GM18873 (cell line): ENCODE measurements around the gene HTR2C.
"Not testable (repeated sequence)": the region's sequence is repeated elsewhere in the genome, so short reads cannot be mapped to it uniquely, and the experiment has no call there.

Experiments used
- ATAC-seq: cut with Tn5 transposase; IDR thresholded peaks from one replicate; pipeline ENCODE4 v1.9.1; 2021; ENCODE audit warnings: mild to moderate bottlenecking, moderate library complexity, moderate number of reproducible peaks; ENCODE audit not compliant: unreplicated experiment, low FRiP score

Gene HTR2C

GRCh38 chrX:114583646-114584374, at the start of gene HTR2C:
TSS of gene HTR2C (plus strand) at chrX:114584086. CDS start at chrX:114726937, 142,851 bp downstream.
- ATAC-seq = no peak

DNA sequence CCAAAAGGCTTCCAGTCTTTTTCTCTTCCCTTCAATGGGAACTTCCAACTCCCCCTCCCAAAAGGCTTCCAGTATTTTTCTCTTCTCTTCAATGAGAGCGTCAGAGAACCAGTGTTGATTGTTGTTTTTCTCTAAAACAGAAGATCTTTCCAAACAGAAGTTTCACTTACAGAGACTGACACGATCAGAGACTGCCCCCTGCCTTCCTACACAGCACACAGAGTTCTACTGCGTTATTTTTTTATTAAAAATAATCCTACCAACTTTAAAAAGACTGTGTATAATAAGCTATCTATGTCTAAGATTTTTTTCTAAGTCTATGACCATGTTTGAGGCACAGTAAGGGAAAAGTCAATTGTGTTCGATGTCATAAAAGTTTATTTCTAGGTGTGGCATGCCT, 3.5 kb upstream of the HTR2C start:
- no peak for ATAC-seq

DNA sequence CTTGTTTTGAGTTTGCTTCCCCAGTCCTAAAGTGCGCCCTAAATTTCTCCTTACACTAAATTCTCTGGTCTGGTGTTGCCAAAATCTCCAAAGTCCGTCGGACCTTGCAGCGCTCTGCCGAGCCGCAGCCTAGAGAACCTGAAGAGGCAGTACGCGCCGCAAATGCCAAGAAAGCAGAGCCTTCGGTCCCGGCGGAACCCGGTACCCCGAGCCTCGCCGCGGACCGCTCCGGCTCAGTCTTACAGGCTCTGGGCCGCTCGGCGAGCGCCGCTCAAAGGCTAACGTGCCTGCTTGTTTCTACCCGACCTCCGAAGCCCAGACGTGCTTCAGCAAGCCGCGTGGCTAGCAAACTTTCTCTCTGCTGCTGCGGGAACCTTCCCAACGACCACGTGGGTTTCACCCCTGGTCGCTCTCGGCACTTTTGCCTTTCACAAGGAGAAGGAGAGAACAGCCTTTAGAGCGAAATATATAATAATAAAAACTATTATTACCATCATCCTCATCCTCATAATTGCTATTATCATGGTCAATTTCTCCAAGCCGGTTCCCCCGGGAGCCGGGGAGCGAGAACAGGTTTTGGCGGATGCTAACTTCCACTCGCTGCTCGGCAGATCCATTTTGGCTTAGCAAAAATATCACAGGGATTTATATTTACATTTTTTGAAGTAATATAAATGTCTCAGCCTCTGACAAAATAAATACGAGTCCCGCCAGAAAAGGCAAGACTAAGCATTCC, 2.2 kb upstream of the HTR2C start:
- no peak for ATAC-seq

DNA sequence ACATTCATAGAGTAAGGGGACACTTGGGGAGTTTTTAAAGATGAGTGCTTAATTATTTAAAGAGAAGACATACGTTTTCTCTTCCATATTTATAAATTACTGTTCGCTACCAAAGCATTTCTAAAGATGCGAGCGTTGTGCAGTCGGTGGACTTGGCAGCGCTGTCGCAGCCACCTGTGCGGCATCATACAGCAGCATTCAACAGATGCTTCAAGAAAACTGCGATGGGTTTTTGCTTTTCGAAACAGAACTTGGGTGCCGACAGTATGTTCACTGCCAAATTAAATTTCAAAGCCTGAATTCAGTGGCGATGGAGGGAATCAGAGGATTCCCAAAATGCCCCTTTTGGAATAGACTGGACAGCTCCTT, 1.6 kb upstream of the HTR2C start:
- ATAC-seq = no peak

GRCh38 chrX:114582698-114583395, 1.0 kb upstream of the HTR2C start:
- no peak for ATAC-seq

GRCh38 chrX:114584375-114584943, 573 bp downstream of the HTR2C start:
- no peak for ATAC-seq

- ATAC-seq = no peak
Measured at GRCh38 chrX:114584983-114585842, 1.3 kb downstream of the HTR2C start.

DNA sequence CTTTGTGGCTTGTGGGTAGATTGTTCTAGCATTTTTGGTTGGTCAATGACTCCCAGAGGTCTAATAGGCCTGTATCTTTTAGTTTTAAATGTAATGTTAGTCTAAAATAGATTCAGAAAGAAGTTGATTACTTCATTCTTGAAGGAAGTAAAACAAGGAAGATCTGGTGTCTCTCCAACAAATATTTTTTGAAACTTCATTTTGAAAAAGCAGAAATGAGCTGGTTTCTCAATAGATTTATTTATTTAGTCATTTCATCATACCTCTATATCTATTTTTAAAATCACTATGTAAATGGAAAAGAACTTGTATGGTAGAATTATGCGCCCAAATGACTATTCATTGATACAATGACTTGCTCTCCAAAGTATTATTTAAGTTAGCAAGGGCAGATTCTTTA, 7.2 kb downstream of the HTR2C start:
- no peak for ATAC-seq

- no peak for ATAC-seq
Measured at GRCh38 chrX:114599305-114599704, 15.4 kb downstream of the HTR2C start.

- ATAC-seq = no peak
Measured at GRCh38 chrX:114599911-114600310, 16.0 kb downstream of the HTR2C start.

DNA sequence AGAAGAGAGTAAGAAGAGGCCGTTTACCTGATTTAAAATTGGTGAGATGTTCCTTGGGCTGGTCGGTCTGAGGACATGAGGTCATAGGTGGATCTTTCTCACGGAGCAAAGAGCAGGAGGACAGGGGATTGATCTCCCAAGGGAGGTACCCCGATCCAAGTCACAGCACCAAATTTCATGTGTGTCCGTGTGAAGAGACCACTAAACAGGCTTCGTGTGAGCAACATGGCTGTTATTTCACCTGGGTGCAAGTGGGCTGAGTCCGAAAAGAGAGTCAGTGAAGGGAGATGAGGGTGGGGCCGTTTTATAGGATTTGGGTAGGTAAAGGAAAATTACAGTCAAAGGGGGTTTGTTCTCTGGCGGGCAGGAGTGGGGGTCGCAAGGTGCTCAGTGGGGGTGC, 22.7 kb downstream of the HTR2C start:
- ATAC-seq = not testable (repeated sequence)

DNA sequence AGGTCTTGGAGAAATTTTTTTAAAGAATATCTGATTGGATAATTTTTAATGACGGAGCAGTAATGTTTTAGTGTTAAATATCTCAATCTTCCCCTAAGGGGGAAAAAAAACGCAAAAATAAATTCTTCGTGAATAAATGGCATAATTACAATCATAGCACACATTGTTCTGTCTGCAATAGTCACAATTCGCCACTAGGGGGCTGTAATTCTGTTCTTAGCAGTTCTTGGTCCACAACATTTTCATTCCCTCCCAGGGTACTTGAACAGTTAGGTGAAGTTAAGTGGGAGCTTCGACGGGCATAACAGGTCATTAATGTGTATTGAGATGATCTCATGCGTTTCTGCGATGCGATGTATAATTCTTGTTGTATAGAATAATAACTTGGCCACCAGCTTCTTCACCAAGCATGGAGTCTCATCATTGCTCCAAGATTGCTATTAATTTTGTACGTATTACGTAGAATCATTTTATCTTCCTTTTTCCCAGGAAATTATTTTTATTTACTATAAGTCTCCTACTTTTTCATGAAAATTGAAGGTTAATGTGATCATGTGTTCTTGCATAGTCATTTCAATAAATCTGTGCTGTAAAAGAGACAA, 27.2 kb downstream of the HTR2C start:
- no peak for ATAC-seq

DNA sequence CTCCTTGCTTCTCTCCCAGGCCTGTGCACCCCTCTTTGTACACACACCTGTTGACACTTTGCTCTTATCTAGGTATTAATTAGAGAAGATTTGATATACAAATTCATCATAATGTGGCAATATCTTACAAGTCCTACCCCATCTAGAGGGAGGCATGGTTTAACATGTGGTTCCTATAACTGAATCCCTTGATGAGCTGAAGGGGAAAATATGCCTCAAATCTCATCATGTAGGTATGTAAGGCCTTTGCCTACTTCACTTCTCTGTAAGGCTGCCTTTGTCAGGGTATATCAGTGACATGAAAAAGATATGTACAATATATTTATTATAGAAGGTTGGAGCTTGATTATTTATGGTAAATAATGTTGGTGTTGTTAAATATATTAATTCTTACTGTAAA, 31.9 kb downstream of the HTR2C start:
- no peak for ATAC-seq

DNA sequence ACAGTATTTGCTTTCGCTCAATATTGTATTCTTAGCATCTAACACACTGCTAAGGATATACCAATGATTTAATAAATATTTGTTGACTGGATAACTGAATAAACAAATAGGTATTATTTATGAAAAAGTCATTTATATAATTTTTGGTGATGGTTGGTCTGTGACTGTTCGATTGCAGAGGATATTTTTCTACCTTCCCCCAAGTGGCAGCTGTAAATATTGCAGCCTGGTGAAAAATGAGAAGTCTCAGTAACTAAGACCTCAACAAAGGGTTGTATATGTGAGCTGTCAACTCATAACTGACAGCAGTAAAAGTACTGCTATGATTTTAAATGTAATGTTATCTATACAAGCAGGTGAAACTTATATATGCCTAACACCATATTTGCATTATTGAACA, 36.0 kb downstream of the HTR2C start:
- no peak for ATAC-seq

GRCh38 chrX:114626323-114626722, 42.4 kb downstream of the HTR2C start:
- no peak for ATAC-seq

DNA sequence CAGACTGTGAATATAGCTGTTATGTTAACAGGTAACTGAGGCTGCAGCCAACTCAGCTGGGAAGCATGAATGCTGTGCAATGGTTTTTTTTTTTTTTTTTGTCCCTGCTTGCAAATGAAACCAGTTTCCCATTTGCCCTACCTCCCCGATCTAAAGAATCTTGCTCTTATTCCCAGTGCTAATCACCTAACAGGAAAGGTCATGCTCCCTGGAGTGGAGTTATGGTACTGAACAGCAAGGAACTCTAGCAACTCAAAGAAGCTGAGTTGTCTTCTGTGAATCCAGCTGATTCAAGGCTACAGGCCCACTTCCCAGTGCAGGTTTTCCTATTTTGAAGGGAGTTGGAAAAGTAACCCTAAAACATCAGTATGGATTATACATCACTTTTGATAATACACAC, 52.1 kb downstream of the HTR2C start:
- ATAC-seq = no peak

- no peak for ATAC-seq
Measured at GRCh38 chrX:114650351-114650750, 66.5 kb downstream of the HTR2C start.

DNA sequence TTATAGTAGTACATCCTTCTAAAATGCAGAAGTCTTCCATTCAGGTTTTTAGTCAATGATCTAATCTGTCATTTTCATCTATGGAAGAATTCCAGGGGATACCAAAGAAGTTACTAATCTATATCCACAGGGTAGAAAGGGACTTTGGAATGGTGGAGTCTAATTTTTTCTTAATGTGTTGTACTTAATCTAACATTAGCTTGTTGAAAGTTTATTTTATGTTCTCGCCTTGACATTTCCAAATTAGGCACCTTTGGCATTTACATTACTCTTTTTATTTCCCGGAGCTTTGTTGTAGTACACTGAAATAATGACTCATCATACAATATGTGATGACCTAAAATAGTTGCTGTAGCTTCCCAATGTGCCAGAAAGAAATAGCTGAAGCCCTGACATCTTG, 91.5 kb downstream of the HTR2C start:
- ATAC-seq = no peak

GRCh38 chrX:114700533-114700932, 116.6 kb downstream of the HTR2C start:
- ATAC-seq = not testable (repeated sequence)

DNA sequence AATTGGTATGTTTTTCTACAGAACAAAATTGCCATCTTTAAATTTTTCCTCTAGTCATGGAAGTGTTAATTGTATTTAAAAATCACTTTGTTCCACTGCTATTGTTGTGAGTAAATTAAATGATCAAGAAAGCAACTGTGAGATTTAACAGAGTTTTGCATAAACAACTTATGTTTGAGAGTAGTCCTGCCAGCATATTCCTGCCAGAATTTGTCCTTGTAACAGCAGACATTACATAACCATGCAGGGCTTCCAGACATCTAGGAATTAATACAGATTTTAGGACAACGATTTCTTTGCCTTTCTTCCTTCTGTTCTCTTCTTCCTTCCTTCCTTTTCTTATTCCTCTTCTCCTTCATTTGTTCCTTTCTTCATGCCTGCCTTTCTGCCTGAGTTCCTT, 125.5 kb downstream of the HTR2C start:
- no peak for ATAC-seq
